GM19395 (cell line): Measurements from ENCODE around the gene GMPR2.

Experiments used
- ATAC-seq: cut with Tn5 transposase; IDR thresholded peaks from one replicate; pipeline ENCODE4 v1.9.1; 2021; ENCODE audit warnings: mild to moderate bottlenecking, moderate library complexity; ENCODE audit not compliant: unreplicated experiment

Gene GMPR2

GRCh38 chr14:24282736-24283135 is 50.0 kb downstream of the GMPR2 start:
- ATAC-seq = no peak

- no peak for ATAC-seq
Measured at GRCh38 chr14:24283796-24284460, 51.2 kb downstream of the GMPR2 start.

- ATAC-seq = no peak
Measured at GRCh38 chr14:24284501-24285035, 51.8 kb downstream of the GMPR2 start.

GRCh38 chr14:24285351-24285750 is 52.6 kb downstream of the GMPR2 start:
- ATAC-seq = no peak

- ATAC-seq = no peak
Measured at GRCh38 chr14:24286996-24287395, 54.3 kb downstream of the GMPR2 start.
